ENCODE data around the gene MAP3K15. TPM values are rescaled to one million over a fixed set of nuclear protein-coding genes. Genes with fewer than 3 reads are reported as not detected.

MAP3K15 gene
- total RNA-seq, 1 donor from 2014 or later = 1.1 TPM

- no peak overlapping the region for H3K4me3 ChIP-seq
- Mint-ChIP-seq H3K4me3 (no peak overlapping the region), H3K27me3 (ENCODE audit: insufficient read depth, low read depth) (peaks cover 3% of the 10 kb centered on the region), H3K36me3 (no peaks in the 10 kb centered on the region), H3K4me1 (no peaks in the 10 kb centered on the region), H3K9me3 (peaks cover 21% of the 10 kb centered on the region), H3K27ac (no peak overlapping the region)
- no peaks in the 10 kb centered on the region for H3F3A ChIP-seq (ENCODE audit: low read depth)
- H3K9ac ChIP-seq = no peak overlapping the region
- H3K9me3 ChIP-seq (ENCODE audit: low read depth) = peaks cover under 1% of the 10 kb centered on the region
- H3K27ac ChIP-seq = no peak overlapping the region
- TF ChIP-seq, protein P1, sequence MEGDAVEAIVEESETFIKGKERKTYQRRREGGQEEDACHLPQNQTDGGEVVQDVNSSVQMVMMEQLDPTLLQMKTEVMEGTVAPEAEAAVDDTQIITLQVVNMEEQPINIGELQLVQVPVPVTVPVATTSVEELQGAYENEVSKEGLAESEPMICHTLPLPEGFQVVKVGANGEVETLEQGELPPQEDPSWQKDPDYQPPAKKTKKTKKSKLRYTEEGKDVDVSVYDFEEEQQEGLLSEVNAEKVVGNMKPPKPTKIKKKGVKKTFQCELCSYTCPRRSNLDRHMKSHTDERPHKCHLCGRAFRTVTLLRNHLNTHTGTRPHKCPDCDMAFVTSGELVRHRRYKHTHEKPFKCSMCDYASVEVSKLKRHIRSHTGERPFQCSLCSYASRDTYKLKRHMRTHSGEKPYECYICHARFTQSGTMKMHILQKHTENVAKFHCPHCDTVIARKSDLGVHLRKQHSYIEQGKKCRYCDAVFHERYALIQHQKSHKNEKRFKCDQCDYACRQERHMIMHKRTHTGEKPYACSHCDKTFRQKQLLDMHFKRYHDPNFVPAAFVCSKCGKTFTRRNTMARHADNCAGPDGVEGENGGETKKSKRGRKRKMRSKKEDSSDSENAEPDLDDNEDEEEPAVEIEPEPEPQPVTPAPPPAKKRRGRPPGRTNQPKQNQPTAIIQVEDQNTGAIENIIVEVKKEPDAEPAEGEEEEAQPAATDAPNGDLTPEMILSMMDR (IDR thresholded peaks at IDR 0.05) = no peak
- no peak for TF ChIP-seq EZH2 (IDR thresholded peaks at IDR 0.05)
- TF ChIP-seq EZH2phosphoT487 (IDR thresholded peaks at IDR 0.05) = no peak
- DNase-seq (ENCODE audit: low spot score) = no peak
- H3K4me2 ChIP-seq = no peak overlapping the region
- H2AFZ ChIP-seq (replicated peaks) = no peak overlapping the region
- no peaks in the 10 kb centered on the region for H3K36me3 ChIP-seq
- no peaks in the 10 kb centered on the region for H4K20me1 ChIP-seq (ENCODE audit: low read depth)
- no peaks in the 10 kb centered on the region for H3K4me1 ChIP-seq
- no peaks in the 10 kb centered on the region for H3K79me2 ChIP-seq (ENCODE audit: low read depth)
- no peaks in the 10 kb centered on the region for H3K27me3 ChIP-seq
Measured at GRCh38 chrX:19326567-19326966, 188.7 kb downstream of the MAP3K15 start.

Small RNA genes within 50 kb of the gene (small RNA-seq; reads per million reads assigned to genes)
- gene RF00019 = not detected

Other genes starting within 250 kb of the MAP3K15 start
- gene PDHA1, start 171.6 kb downstream of the MAP3K15 start, total RNA-seq (ENCODE audit: low replicate concordance) = 101 and 147 TPM in 2 replicates